B cell (primary cell): Measurements from ENCODE around the gene USP20. TPM values are rescaled to one million over a fixed set of nuclear protein-coding genes. Genes with fewer than 3 reads are reported as not detected.

ENCODE experiments used
- ATAC-seq: fragments of 200-7000 bp; cut with Tn5 transposase; one replicate; pipeline ENCODE4 v1.10.0; 2021; ENCODE audit warnings: low read depth, mild to moderate bottlenecking, moderate number of reproducible peaks, moderate library complexity
- CTCF ChIA-PET: fragments of 350-600 bp; sonication (Branson Sonifier 250); formaldehyde crosslinking; loops from one replicate; lab custom pipeline; 2021; ENCODE audit warnings: antibody characterized with exemption, inconsistent platforms; lab: Charles Lee
- POLR2A ChIA-PET: fragments of 350-600 bp; sonication (Branson Sonifier 250); formaldehyde crosslinking; loops from one replicate; lab custom pipeline; 2021; ENCODE audit warnings: antibody characterized with exemption; lab: Charles Lee
- DNase-seq: peaks from one replicate; pipeline ENCODE4 v3.0.0; 2013
- H2AFZ ChIP-seq: 2 replicates; pipeline ENCODE4 v1.6.1; 2012; ENCODE audit warnings: mild to moderate bottlenecking, low read depth, low read length; ENCODE audit not compliant: insufficient read depth, poor library complexity, severe bottlenecking
- H3K27ac ChIP-seq, 2 donors: 1 replicate in 1 of 2; 2 replicates in 1 of 2; pipeline ENCODE4 v1.5.1; 2012 to 2013; ENCODE audit warnings: low read length in 2 of 2, mild to moderate bottlenecking in 2 of 2, moderate library complexity in 1 of 2
- H3K27me3 ChIP-seq, 4 experiments: fragments of 200-600 bp in 1 of 4; sonication (generic) in 1 of 4; replicated peaks in 1 of 4; 1 replicate in 2 of 4; 2 replicates in 2 of 4; pipeline versions ENCODE4 v1.6.1 to v1.7.0; 2013 to 2016; ENCODE audit warnings: low read length in 3 of 4, mild to moderate bottlenecking in 2 of 4, mixed read lengths in 1 of 4, moderate library complexity in 1 of 4; ENCODE audit not compliant: insufficient read depth in 4 of 4, control insufficient read depth in 3 of 4; ENCODE audit errors: control extremely low read depth in 1 of 4
- H3K36me3 ChIP-seq, 2 experiments: replicated peaks in 1 of 2; 1 replicate in 1 of 2; 2 replicates in 1 of 2; pipeline versions ENCODE4 v1.6.1 to v1.7.1; 2013; ENCODE audit warnings: low read length in 1 of 2; ENCODE audit not compliant: insufficient read depth in 2 of 2, control insufficient read depth in 1 of 2; ENCODE audit errors: control extremely low read depth in 1 of 2, extremely low read depth in 1 of 2
- H3K4me1 ChIP-seq, 2 donors: fragments of 200-600 bp in 1 of 2; sonication (generic) in 1 of 2; 1 replicate in 1 of 2; 2 replicates in 1 of 2; pipeline versions ENCODE4 v1.5.1 to v1.6.1; 2013 to 2017; ENCODE audit warnings: low read length in 2 of 2; ENCODE audit not compliant: control insufficient read depth in 2 of 2, insufficient read depth in 2 of 2
- H3K4me2 ChIP-seq: replicated peaks from 2 replicates; pipeline ENCODE3; 2012; ENCODE audit warnings: mild to moderate bottlenecking, low read depth, low read length; ENCODE audit not compliant: poor library complexity, severe bottlenecking
- H3K4me3 ChIP-seq, 5 experiments: fragments of 200-600 bp in 1 of 5; sonication (generic) in 1 of 5; 1 replicate in 3 of 5; 2 replicates in 2 of 5; pipeline versions ENCODE4 v1.5.1 to v1.7.0; 2011 to 2016; ENCODE audit warnings: low read length in 4 of 5, mild to moderate bottlenecking in 4 of 5, low read depth in 2 of 5, control low read depth in 1 of 5, moderate library complexity in 1 of 5; ENCODE audit not compliant: insufficient read depth in 1 of 5; ENCODE audit errors: control extremely low read depth in 1 of 5, extremely low read depth in 1 of 5
- H3K79me2 ChIP-seq: fragments of 200-600 bp; sonication (generic); one replicate; pipeline ENCODE4 v1.6.0; 2016; ENCODE audit warnings: low read length; ENCODE audit not compliant: control insufficient read depth, insufficient read depth
- H3K9ac ChIP-seq: fragments of 200-600 bp; sonication (generic); 2 replicates; pipeline ENCODE4 v1.6.1; 2017; ENCODE audit warnings: mild to moderate bottlenecking, low read length, moderate library complexity
- H3K9me3 ChIP-seq, 3 donors: one replicate each; pipeline versions ENCODE4 v1.6.1 to v1.7.1; 2013; ENCODE audit warnings: low read length in 2 of 3; ENCODE audit not compliant: control insufficient read depth in 2 of 3, insufficient read depth in 1 of 3; ENCODE audit errors: control extremely low read depth in 1 of 3
- H4K20me1 ChIP-seq: 2 replicates; pipeline ENCODE4 v1.6.0; 2012; ENCODE audit warnings: mild to moderate bottlenecking, low read length; ENCODE audit not compliant: insufficient read depth, control insufficient read depth, poor library complexity, severe bottlenecking
- H3K27ac Mint-ChIP-seq: one replicate; pipeline ENCODE4 v1.8.0; 2021; ENCODE audit warnings: mixed read lengths
- H3K27me3 Mint-ChIP-seq: one replicate; pipeline ENCODE4 v1.8.0; 2021; ENCODE audit warnings: mixed read lengths
- H3K4me1 Mint-ChIP-seq: one replicate; pipeline ENCODE4 v1.8.0; 2021; ENCODE audit warnings: mixed read lengths
- H3K4me3 Mint-ChIP-seq: one replicate; pipeline ENCODE4 v1.8.0; 2021; ENCODE audit warnings: mixed read lengths
- H3K9me3 Mint-ChIP-seq: one replicate; pipeline ENCODE4 v1.8.0; 2022; ENCODE audit warnings: mixed read lengths; ENCODE audit not compliant: insufficient read depth
- CTCF ChIP-seq: fragments of 200-600 bp; IDR thresholded peaks from one replicate; pipeline ENCODE4 v1.8.0; 2022; ENCODE audit warnings: antibody characterized with exemption, mild to moderate bottlenecking
- EZH2 ChIP-seq: IDR thresholded peaks from 2 replicates; pipeline ENCODE4 v1.6.1; 2012; ENCODE audit warnings: borderline replicate concordance, low read depth, mild to moderate bottlenecking, moderate library complexity, low read length; ENCODE audit not compliant: insufficient read depth, poor library complexity, severe bottlenecking
- whole genome bisulfite sequencing: methylation state at CpG from one replicate; pipeline ENCODE4 v1.1.5; 2013; ENCODE audit warnings: missing lambda C conversion rate; ENCODE audit not compliant: insufficient coverage; 5-methylcytosine and 5-hydroxymethylcytosine counted together
- intact Hi-C: fragments of 100-400 bp; cut with micrococcal nuclease; formaldehyde crosslinking; loops from one replicate; pipeline ENCODE4 v1.10.0; 2022
- polyA plus RNA-seq: library from polyadenylated mRNA; depleted of rRNA; stranded (reverse); fragments of >200 nt; gene quantifications from 2 replicates; pipeline ENCODE4 v1.2.3, GENCODE V29; 2012
- total RNA-seq, 2 donors: library from RNA; stranded (reverse); fragments of 120-200 nt in 1 of 2; gene quantifications; 1 replicate in 1 of 2; 2 replicates in 1 of 2; pipeline versions ENCODE4 v1.2.3 to v1.2.4, GENCODE V29; 2013 to 2022

The USP20 gene
- total and polyA plus RNA-seq, 2 donors (not counting 1 experiment from before 2014, with no cell fraction given) = 49.5 to 72.6 TPM

GRCh38 chr9:129828969-129829368 is 6.3 kb upstream of the USP20 start:
- Histone ChIP-seq H3K27me3 (no peaks in the 10 kb centered on the region), H3K9me3 (no peaks in the 10 kb centered on the region), H3K9ac (no peak overlapping the region), H3K27ac (no peak overlapping the region), H3K4me3 (no peak overlapping the region), H3K79me2 (peaks cover 8% of the 10 kb centered on the region), H4K20me1 (peaks cover 7% of the 10 kb centered on the region), H3K4me2 (no peak overlapping the region), H3K4me1 (peaks cover 3 to 4% of the 10 kb centered on the region in 2 donors), H3K36me3 (peaks cover 0 to 46% of the 10 kb centered on the region in 2 experiments), H2AFZ (no peak overlapping the region)
- ChIA-PET POLR2A (no interaction called here), CTCF (interaction anchor here (0.7 kb wide), 1 partner anchor 407 kb away, joined by 3 read pairs; no protein-coding TSS in a partner anchor)
- Mint-ChIP-seq H3K27ac (no peak overlapping the region), H3K9me3 (no peaks in the 10 kb centered on the region), H3K4me1 (peaks cover 11% of the 10 kb centered on the region), H3K4me3 (no peak overlapping the region), H3K27me3 (no peaks in the 10 kb centered on the region)
- ATAC-seq (no peak), DNase-seq (no peak)
- intact Hi-C loops = no loop called here
- TF ChIP-seq EZH2 = no peak
- no peak for TF ChIP-seq CTCF
- WGBS = 97% methylated on average over 10 of the region's 10 CpGs

GRCh38 chr9:129832982-129833381 is 2.3 kb upstream of the USP20 start:
- Histone ChIP-seq H3K9me3 (no peaks in the 10 kb centered on the region), H3K9ac (no peak overlapping the region), H3K27me3 (no peaks in the 10 kb centered on the region), H3K4me1 (peaks cover 22 to 25% of the 10 kb centered on the region in 2 donors), H3K4me2 (no peak overlapping the region), H3K4me3 (no peak overlapping the region), H3K79me2 (peaks cover 41% of the 10 kb centered on the region), H4K20me1 (peaks cover 24% of the 10 kb centered on the region), H3K36me3 (peaks cover 0 to 44% of the 10 kb centered on the region in 2 experiments), H2AFZ (no peak overlapping the region), H3K27ac (no peak overlapping the region)
- CTCF ChIA-PET = no interaction called here
- Mint-ChIP-seq H3K4me3 (no peak overlapping the region), H3K27me3 (no peaks in the 10 kb centered on the region), H3K4me1 (peaks cover 42% of the 10 kb centered on the region), H3K27ac (no peak overlapping the region), H3K9me3 (no peaks in the 10 kb centered on the region)
- DNase-seq (no peak), ATAC-seq (no peak)
- POLR2A ChIA-PET = no interaction called here
- no CpG with 5 or more reads among the region's 1 CpG for WGBS
- no peak for TF ChIP-seq EZH2
- TF ChIP-seq CTCF = no peak
- intact Hi-C loops = loop anchor here (10.0 kb wide), 1 partner anchor 1768 kb away; the partner anchor contains the start of genes NAIF1 and SLC25A25
